PFSK-1 (cell line): ENCODE data around the gene CRB2.

Source experiments
- POLR2AphosphoS5 ChIP-seq: IDR thresholded peaks from 2 replicates; pipeline ENCODE4 v1.6.1; 2012; ENCODE audit warnings: low read depth, mild to moderate bottlenecking, control low read depth, low read length, moderate library complexity
- TAF1 ChIP-seq: IDR thresholded peaks from 2 replicates; pipeline ENCODE4 v1.6.1; 2012; ENCODE audit warnings: low read length, control low read depth, borderline replicate concordance; ENCODE audit not compliant: insufficient read depth

- no peak for TF ChIP-seq POLR2AphosphoS5
- no peak for TF ChIP-seq TAF1
Measured at GRCh38 chr9:123322273-123323195, 33.5 kb upstream of the CRB2 start.
